GM18502 (cell line): ENCODE measurements around the gene GLYAT.
"Not testable (repeated sequence)": the region's sequence is repeated elsewhere in the genome, so short reads cannot be mapped to it uniquely, and the experiment has no call there.

Source experiments
- ATAC-seq: cut with Tn5 transposase; IDR thresholded peaks from one replicate; pipeline ENCODE4 v1.9.1; 2021; ENCODE audit warnings: mild to moderate bottlenecking; ENCODE audit not compliant: unreplicated experiment, poor library complexity

GLYAT gene

GRCh38 chr11:58744988-58745704 lies 13.4 kb upstream of the GLYAT start:
- ATAC-seq: no peak

GRCh38 chr11:58742981-58743880 lies 11.5 kb upstream of the GLYAT start:
- no peak for ATAC-seq

GRCh38 chr11:58742140-58742539 lies 10.4 kb upstream of the GLYAT start:
- ATAC-seq: peak; percentile 75

- no peak for ATAC-seq
Measured at GRCh38 chr11:58741127-58741526, 9.4 kb upstream of the GLYAT start.

- ATAC-seq: no peak
Measured at GRCh38 chr11:58740447-58740846, 8.7 kb upstream of the GLYAT start.

GRCh38 chr11:58739725-58740430 lies 8.1 kb upstream of the GLYAT start:
- ATAC-seq: no peak

- no peak for ATAC-seq
Measured at GRCh38 chr11:58734681-58735490, 3.1 kb upstream of the GLYAT start.

GRCh38 chr11:58730507-58731089 lies 1.1 kb downstream of the GLYAT start:
- ATAC-seq: no peak

- ATAC-seq: no peak
Measured at GRCh38 chr11:58727415-58727797, 4.3 kb downstream of the GLYAT start.

GRCh38 chr11:58726737-58727414 lies 4.9 kb downstream of the GLYAT start:
- no peak for ATAC-seq

- ATAC-seq: no peak
Measured at GRCh38 chr11:58719406-58720117, 12.2 kb downstream of the GLYAT start.

- ATAC-seq: no peak
Measured at GRCh38 chr11:58712531-58712930, 19.2 kb downstream of the GLYAT start.

GRCh38 chr11:58711832-58712231 lies 19.9 kb downstream of the GLYAT start:
- no peak for ATAC-seq

- no peak for ATAC-seq
Measured at GRCh38 chr11:58707767-58708166, 24.0 kb downstream of the GLYAT start.

- not testable (repeated sequence) for ATAC-seq
Measured at GRCh38 chr11:58696825-58697224, 34.9 kb downstream of the GLYAT start.

GRCh38 chr11:58693026-58693425 lies 38.7 kb downstream of the GLYAT start:
- ATAC-seq: no peak

- no peak for ATAC-seq
Measured at GRCh38 chr11:58691675-58692074, 40.1 kb downstream of the GLYAT start.

- ATAC-seq: no peak
Measured at GRCh38 chr11:58688789-58689503, 42.8 kb downstream of the GLYAT start.
